ENCODE data around the gene KLHL24. TPM values are rescaled to one million over a fixed set of nuclear protein-coding genes. Genes with fewer than 3 reads are reported as not detected.

Gene KLHL24
- total RNA-seq, 1 donor from 2014 or later, result 97.2 TPM

DNA sequence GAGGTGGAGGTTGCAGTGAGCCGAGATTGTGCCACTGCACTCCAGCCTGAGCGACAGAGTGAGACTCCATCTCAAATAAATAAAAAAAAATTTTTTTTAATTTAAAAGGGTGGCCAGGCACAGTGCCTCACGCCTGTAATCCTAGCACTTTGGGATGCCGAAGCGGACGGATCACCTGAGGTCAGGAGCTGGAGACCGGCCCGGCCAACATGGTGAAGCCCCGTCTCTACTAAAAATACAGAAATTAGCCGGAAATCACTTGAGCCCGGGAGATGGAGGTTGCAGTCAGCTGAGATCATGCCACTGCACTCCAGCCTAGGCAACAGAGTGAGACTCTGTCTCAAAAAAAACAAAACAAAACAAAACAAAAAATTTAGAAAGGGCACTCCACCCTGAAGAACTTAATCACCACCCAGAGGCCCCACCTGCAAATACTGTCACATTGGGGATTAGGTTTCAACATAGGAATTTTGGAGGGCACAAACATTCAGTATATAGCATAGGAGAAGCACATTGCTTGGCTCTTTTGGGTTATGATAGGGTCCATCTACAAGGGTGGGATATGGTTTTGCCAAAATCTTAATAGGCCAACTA, 55.1 kb downstream of the KLHL24 start:
- no peaks in the 10 kb centered on the region for H3K9me3 Mint-ChIP-seq
- no peaks in the 10 kb centered on the region for H3K36me3 ChIP-seq
- no peak for DNase-seq (ENCODE audit: low spot score)
- H2AFZ ChIP-seq (replicated peaks), result no peak overlapping the region
- no peaks in the 10 kb centered on the region for H3F3A ChIP-seq (ENCODE audit: low read depth)
- no peak overlapping the region for H3K27ac Mint-ChIP-seq
- H3K27me3 Mint-ChIP-seq (ENCODE audit: insufficient read depth, low read depth), result peaks cover 2% of the 10 kb centered on the region
- no peak overlapping the region for H3K27ac ChIP-seq
- H3K36me3 Mint-ChIP-seq, result no peaks in the 10 kb centered on the region
- no peaks in the 10 kb centered on the region for H3K27me3 ChIP-seq
- H4K20me1 ChIP-seq (ENCODE audit: low read depth), result no peaks in the 10 kb centered on the region
- no peak overlapping the region for H3K4me3 Mint-ChIP-seq
- H3K9ac ChIP-seq, result no peak overlapping the region
- TF ChIP-seq EZH2phosphoT487 (IDR thresholded peaks at IDR 0.05) (no peak), EZH2 (IDR thresholded peaks at IDR 0.05) (no peak)
- TF ChIP-seq, protein P1, sequence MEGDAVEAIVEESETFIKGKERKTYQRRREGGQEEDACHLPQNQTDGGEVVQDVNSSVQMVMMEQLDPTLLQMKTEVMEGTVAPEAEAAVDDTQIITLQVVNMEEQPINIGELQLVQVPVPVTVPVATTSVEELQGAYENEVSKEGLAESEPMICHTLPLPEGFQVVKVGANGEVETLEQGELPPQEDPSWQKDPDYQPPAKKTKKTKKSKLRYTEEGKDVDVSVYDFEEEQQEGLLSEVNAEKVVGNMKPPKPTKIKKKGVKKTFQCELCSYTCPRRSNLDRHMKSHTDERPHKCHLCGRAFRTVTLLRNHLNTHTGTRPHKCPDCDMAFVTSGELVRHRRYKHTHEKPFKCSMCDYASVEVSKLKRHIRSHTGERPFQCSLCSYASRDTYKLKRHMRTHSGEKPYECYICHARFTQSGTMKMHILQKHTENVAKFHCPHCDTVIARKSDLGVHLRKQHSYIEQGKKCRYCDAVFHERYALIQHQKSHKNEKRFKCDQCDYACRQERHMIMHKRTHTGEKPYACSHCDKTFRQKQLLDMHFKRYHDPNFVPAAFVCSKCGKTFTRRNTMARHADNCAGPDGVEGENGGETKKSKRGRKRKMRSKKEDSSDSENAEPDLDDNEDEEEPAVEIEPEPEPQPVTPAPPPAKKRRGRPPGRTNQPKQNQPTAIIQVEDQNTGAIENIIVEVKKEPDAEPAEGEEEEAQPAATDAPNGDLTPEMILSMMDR (IDR thresholded peaks at IDR 0.05), result no peak
- no peak overlapping the region for H3K4me2 ChIP-seq
- no peaks in the 10 kb centered on the region for H3K4me1 ChIP-seq
- H3K4me3 ChIP-seq, result no peak overlapping the region
- H3K9me3 ChIP-seq (ENCODE audit: low read depth), result no peaks in the 10 kb centered on the region
- H3K4me1 Mint-ChIP-seq, result no peaks in the 10 kb centered on the region
- no peaks in the 10 kb centered on the region for H3K79me2 ChIP-seq (ENCODE audit: low read depth)

GRCh38 chr3:183692436-183692835, 57.0 kb downstream of the KLHL24 start:
- Histone ChIP-seq H3K79me2 (ENCODE audit: low read depth) (no peaks in the 10 kb centered on the region), H2AFZ (replicated peaks) (no peak overlapping the region), H3K4me2 (no peak overlapping the region), H3K9me3 (ENCODE audit: low read depth) (no peaks in the 10 kb centered on the region), H3K36me3 (no peaks in the 10 kb centered on the region), H3K4me1 (no peaks in the 10 kb centered on the region), H4K20me1 (ENCODE audit: low read depth) (no peaks in the 10 kb centered on the region), H3K27me3 (no peaks in the 10 kb centered on the region), H3K27ac (no peak overlapping the region), H3F3A (ENCODE audit: low read depth) (no peaks in the 10 kb centered on the region), H3K9ac (no peak overlapping the region), H3K4me3 (no peak overlapping the region)
- no peak for DNase-seq (ENCODE audit: low spot score)
- no peaks in the 10 kb centered on the region for H3K36me3 Mint-ChIP-seq
- peaks cover 4% of the 10 kb centered on the region for H3K4me1 Mint-ChIP-seq
- TF ChIP-seq EZH2 (IDR thresholded peaks at IDR 0.05) (no peak), EZH2phosphoT487 (IDR thresholded peaks at IDR 0.05) (no peak)
- TF ChIP-seq, protein P1 (IDR thresholded peaks at IDR 0.05), result no peak
- no peaks in the 10 kb centered on the region for H3K9me3 Mint-ChIP-seq
- H3K4me3 Mint-ChIP-seq, result no peak overlapping the region
- H3K27ac Mint-ChIP-seq, result no peak overlapping the region
- peaks cover 2% of the 10 kb centered on the region for H3K27me3 Mint-ChIP-seq (ENCODE audit: insufficient read depth, low read depth)

GRCh38 chr3:183695569-183696364, 60.3 kb downstream of the KLHL24 start:
- H3K4me2 ChIP-seq, result no peak overlapping the region
- Mint-ChIP-seq H3K9me3 (no peaks in the 10 kb centered on the region), H3K36me3 (peaks cover 2% of the 10 kb centered on the region), H3K4me1 (peaks cover 25% of the 10 kb centered on the region), H3K27me3 (ENCODE audit: insufficient read depth, low read depth) (no peaks in the 10 kb centered on the region), H3K4me3 (peak overlapping the region; percentile 2), H3K27ac (no peak overlapping the region)
- no peaks in the 10 kb centered on the region for H3F3A ChIP-seq (ENCODE audit: low read depth)
- H3K9me3 ChIP-seq (ENCODE audit: low read depth), result no peaks in the 10 kb centered on the region
- peaks cover 12% of the 10 kb centered on the region for H3K4me1 ChIP-seq
- peaks cover 30% of the 10 kb centered on the region for H3K79me2 ChIP-seq (ENCODE audit: low read depth)
- no peak overlapping the region for H3K27ac ChIP-seq
- no peak for DNase-seq (ENCODE audit: low spot score)
- H3K4me3 ChIP-seq, result no peak overlapping the region
- no peaks in the 10 kb centered on the region for H3K27me3 ChIP-seq
- peaks cover 27% of the 10 kb centered on the region for H4K20me1 ChIP-seq (ENCODE audit: low read depth)
- TF ChIP-seq EZH2 (IDR thresholded peaks at IDR 0.05), result no peak
- TF ChIP-seq EZH2phosphoT487 (IDR thresholded peaks at IDR 0.05), result no peak
- TF ChIP-seq, protein P1 (IDR thresholded peaks at IDR 0.05), result no peak
- H3K9ac ChIP-seq, result no peak overlapping the region
- H2AFZ ChIP-seq (replicated peaks), result no peak overlapping the region
- H3K36me3 ChIP-seq, result no peaks in the 10 kb centered on the region
